ENCODE results near the gene ESR1. TPM values are rescaled to one million over a fixed set of nuclear protein-coding genes. Genes with fewer than 3 reads are reported as not detected.

ESR1 gene
- total and polyA plus RNA-seq, 9 of the 15 experiments (the other 6 are each of a cell fraction or from before 2014, with no cell fraction given), result 0.03 to 0.27 (median 0.08) TPM; not detected in 1

- H3K36me3 ChIP-seq (ENCODE audit: control insufficient read depth, insufficient read depth, low read length), result no peaks in the 10 kb centered on the region
- FAIRE-seq (no peak), ATAC-seq (no peak), DNase-seq (ENCODE audit: extremely low read depth in 1 of 4, low spot score in 3 of 4) (no peak)
- no peaks in the 10 kb centered on the region for H3K27me3 ChIP-seq (ENCODE audit: control insufficient read depth in 2 of 2, insufficient read depth in 2 of 2, low read length in 2 of 2)
- intact Hi-C loops (cut with micrococcal nuclease), result no loop called here
- no peaks in the 10 kb centered on the region for H3K79me2 ChIP-seq (ENCODE audit: control insufficient read depth, insufficient read depth, low read length)
- no peak overlapping the region for H3K4me3 ChIP-seq
- H3K4me1 ChIP-seq (replicated peaks in 1 of 2; ENCODE audit: control insufficient read depth in 2 of 2, insufficient read depth in 2 of 2, low read length in 2 of 2), result no peaks in the 10 kb centered on the region
- ChIA-PET POLR2A (no interaction called here), CTCF (ENCODE audit: low intra/inter-chr PET ratio) (no interaction called here)
- no peak overlapping the region for H2AFZ ChIP-seq (ENCODE audit: low read depth, low read length)
- no peaks in the 10 kb centered on the region for H3K9me3 ChIP-seq (replicated peaks; ENCODE audit: control insufficient read depth, insufficient read depth, low read depth, low read length)
- 6% methylated on average over 3 of the region's 3 CpGs for WGBS (ENCODE audit: insufficient coverage, low coverage, missing lambda C conversion rate)
- H3K9me1 ChIP-seq (ENCODE audit: control insufficient read depth, insufficient read depth, low read length), result no peaks in the 10 kb centered on the region
- in situ Hi-C loops (cut with MboI), result no loop called here
- no peak overlapping the region for H3K4me2 ChIP-seq (ENCODE audit: insufficient read depth, low read length)
- no TSS peak for BruUV-seq (replicated peaks)
- H4K20me1 ChIP-seq (replicated peaks; ENCODE audit: control insufficient read depth, insufficient read depth, low read length), result no peaks in the 10 kb centered on the region
- H3K9ac ChIP-seq (ENCODE audit: insufficient read depth in 1 of 2, low read depth in 2 of 2, low read length in 2 of 2), result no peak overlapping the region
- no peak overlapping the region for H3K27ac ChIP-seq (ENCODE audit: extremely low read depth, low read depth, low read length)
- TF ChIP-seq POLR2B (IDR thresholded peaks at IDR 0.05; ENCODE audit: low read depth, partially characterized antibody) (no peak), ZFP36 (IDR thresholded peaks at IDR 0.05; ENCODE audit: low read depth, low read length, partially characterized antibody) (no peak), RAD21 (CRISPR knock-in tag; conservative IDR thresholded peaks at IDR 0.05 in 1 of 2, IDR thresholded peaks at IDR 0.05 in 1 of 2) (no peak), NR0B1 (IDR thresholded peaks at IDR 0.05; ENCODE audit: partially characterized antibody) (no peak), BACH1 (tag; IDR thresholded peaks at IDR 0.05) (no peak), HSF4 (CRISPR knock-in tag; IDR thresholded peaks at IDR 0.05; ENCODE audit: borderline replicate concordance) (no peak), ZNF175 (CRISPR knock-in tag; IDR thresholded peaks at IDR 0.05; ENCODE audit: low read depth) (no peak), RAD51 (IDR thresholded peaks at IDR 0.05; ENCODE audit: borderline replicate concordance, low read depth) (no peak), E2F3 (CRISPR knock-in tag; IDR thresholded peaks at IDR 0.05) (no peak), ZBTB12 (CRISPR knock-in tag; IDR thresholded peaks at IDR 0.05) (no peak), ERF (CRISPR knock-in tag; IDR thresholded peaks at IDR 0.05) (no peak), IRF2 (CRISPR knock-in tag; IDR thresholded peaks at IDR 0.05) (no peak), IRF9 (tag; IDR thresholded peaks at IDR 0.05) (no peak), BDP1 (IDR thresholded peaks at IDR 0.05; ENCODE audit: insufficient read depth, insufficient read length) (no peak), NFXL1 (CRISPR knock-in tag; IDR thresholded peaks at IDR 0.05) (no peak), ZNF778 (CRISPR knock-in tag; IDR thresholded peaks at IDR 0.05) (no peak), ZBTB33 (CRISPR knock-in tag; IDR thresholded peaks at IDR 0.05) (no peak)
- TF ChIP-seq, protein P1, sequence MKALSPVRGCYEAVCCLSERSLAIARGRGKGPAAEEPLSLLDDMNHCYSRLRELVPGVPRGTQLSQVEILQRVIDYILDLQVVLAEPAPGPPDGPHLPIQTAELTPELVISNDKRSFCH (CRISPR knock-in tag; IDR thresholded peaks at IDR 0.05), result no peak
- TF ChIP-seq, protein P1 (tag; IDR thresholded peaks at IDR 0.05), result no peak
Measured at GRCh38 chr6:152071843-152072242, 264.4 kb downstream of the ESR1 start.
